ENCODE data around the gene SCYGR5. TPM values are rescaled to one million over a fixed set of nuclear protein-coding genes. Genes with fewer than 3 reads are reported as not detected.
A peak's percentile ranks its signal among the peaks of the same experiment; 100 is the strongest.

SCYGR5 gene
- total RNA-seq, 1 experiment from 2014 or later = not detected

GRCh38 chr2:227643990-227644551 lies 22.5 kb upstream of the SCYGR5 start:
- DNase-seq (ENCODE audit: low read depth, low spot score) = no peak
- intact Hi-C loops (cut with micrococcal nuclease) = no loop called here
- no peaks in the 10 kb centered on the region for H3K4me1 ChIP-seq (ENCODE audit: control insufficient read depth in 1 of 2, insufficient read depth in 2 of 2, low read length in 2 of 2)
- ChIA-PET RAD21 (ENCODE audit: low non-redundant PET in 1 of 2, low total read pairs in 2 of 2, uncharacterized antibody in 2 of 2, unreplicated experiment in 2 of 2) (no interaction called here), CTCF (interaction anchor here (0.8 kb wide), 1 partner anchor 14 kb away, joined by 5 read pairs; no protein-coding TSS in a partner anchor), POLR2A (no interaction called here)
- H3K4me3 ChIP-seq (replicated peaks in 1 of 2; ENCODE audit: low read depth in 1 of 2, low read length in 2 of 2) = no peak overlapping the region
- no peaks in the 10 kb centered on the region for H3K27me3 ChIP-seq (ENCODE audit: insufficient read depth, low read length)
- H2AFZ ChIP-seq (ENCODE audit: low read depth, low read length, poor library complexity, severe bottlenecking) = no peak overlapping the region
- no peak overlapping the region for H3K4me2 ChIP-seq (ENCODE audit: low read length)
- peak; percentile 29; the same call in 1 of the 2 replicates for TF ChIP-seq RAD21 (IDR thresholded peaks at IDR 0.05; ENCODE audit: low read depth)
- TF ChIP-seq REST (IDR thresholded peaks at IDR 0.05; ENCODE audit: low read depth) = no peak
- TF ChIP-seq CTCF (IDR thresholded peaks at IDR 0.05 in 2 of 3, conservative IDR thresholded peaks at IDR 0.05 in 1 of 3; ENCODE audit: borderline replicate concordance in 1 of 3, insufficient read depth in 1 of 3, low read depth in 2 of 3, low read length in 2 of 3) = peak in 2 of 3 experiments; percentile 10 to 53; a peak in 2 of 6 replicates
- BruUV-seq (replicated peaks) = no TSS peak
- no peaks in the 10 kb centered on the region for H4K20me1 ChIP-seq (ENCODE audit: insufficient read depth)
- H3K9me2 ChIP-seq (ENCODE audit: insufficient read depth) = no peaks in the 10 kb centered on the region
- no peaks in the 10 kb centered on the region for H3K36me3 ChIP-seq (ENCODE audit: control insufficient read depth in 1 of 2, insufficient read depth in 2 of 2, low read length in 2 of 2)
- H3K27ac ChIP-seq (ENCODE audit: low read depth, low read length) = no peak overlapping the region
- H3K9me3 ChIP-seq (ENCODE audit: control insufficient read depth in 1 of 2, insufficient read depth in 1 of 2, low read depth in 1 of 2, low read length in 2 of 2) = no peaks in the 10 kb centered on the region
- no peak for ATAC-seq
- no peak overlapping the region for H3K9ac ChIP-seq (ENCODE audit: low read length)
- no peaks in the 10 kb centered on the region for H3K79me2 ChIP-seq (ENCODE audit: insufficient read depth, low read length)

Data from HCT116 (cell line).